IPS DF 6.9 (cell line): Measurements from ENCODE around the gene RBBP6.
"Not testable (repeated sequence)": the region's sequence is repeated elsewhere in the genome, so short reads cannot be mapped to it uniquely, and the experiment has no call there.

Experiments
- DNase-seq: peaks from one replicate; pipeline ENCODE4 v3.0.0-alpha.2; 2013; ENCODE audit warnings: low read depth, low spot score
- H3K27ac ChIP-seq: one replicate; pipeline ENCODE4 v1.5.1; 2013; ENCODE audit warnings: low read length, control low read depth
- H3K27me3 ChIP-seq: 2 replicates; pipeline ENCODE4 v1.6.1; 2013; ENCODE audit warnings: mild to moderate bottlenecking, low read length; ENCODE audit not compliant: control insufficient read depth, insufficient read depth
- H3K36me3 ChIP-seq: 2 replicates; pipeline ENCODE4 v1.6.1; 2013; ENCODE audit warnings: low read length; ENCODE audit not compliant: control insufficient read depth, insufficient read depth
- H3K4me1 ChIP-seq: 2 replicates; pipeline ENCODE4 v1.6.1; 2013; ENCODE audit warnings: low read length; ENCODE audit not compliant: control insufficient read depth, insufficient read depth
- H3K4me3 ChIP-seq: 2 replicates; pipeline ENCODE4 v1.5.1; 2013; ENCODE audit warnings: mild to moderate bottlenecking, low read length
- H3K9me3 ChIP-seq: 2 replicates; pipeline ENCODE4 v1.6.1; 2013; ENCODE audit warnings: low read length, inconsistent platforms; ENCODE audit not compliant: control insufficient read depth, insufficient read depth
- WGBS: extraction: QIAGEN DNeasy Blood & Tissue Kit; methylation state at CpG from one replicate; pipeline ENCODE4 v1.1.7; 2013; ENCODE audit warnings: mixed read lengths, missing lambda C conversion rate; ENCODE audit not compliant: insufficient read length, insufficient coverage; 5-methylcytosine and 5-hydroxymethylcytosine counted together

RBBP6 gene

DNA sequence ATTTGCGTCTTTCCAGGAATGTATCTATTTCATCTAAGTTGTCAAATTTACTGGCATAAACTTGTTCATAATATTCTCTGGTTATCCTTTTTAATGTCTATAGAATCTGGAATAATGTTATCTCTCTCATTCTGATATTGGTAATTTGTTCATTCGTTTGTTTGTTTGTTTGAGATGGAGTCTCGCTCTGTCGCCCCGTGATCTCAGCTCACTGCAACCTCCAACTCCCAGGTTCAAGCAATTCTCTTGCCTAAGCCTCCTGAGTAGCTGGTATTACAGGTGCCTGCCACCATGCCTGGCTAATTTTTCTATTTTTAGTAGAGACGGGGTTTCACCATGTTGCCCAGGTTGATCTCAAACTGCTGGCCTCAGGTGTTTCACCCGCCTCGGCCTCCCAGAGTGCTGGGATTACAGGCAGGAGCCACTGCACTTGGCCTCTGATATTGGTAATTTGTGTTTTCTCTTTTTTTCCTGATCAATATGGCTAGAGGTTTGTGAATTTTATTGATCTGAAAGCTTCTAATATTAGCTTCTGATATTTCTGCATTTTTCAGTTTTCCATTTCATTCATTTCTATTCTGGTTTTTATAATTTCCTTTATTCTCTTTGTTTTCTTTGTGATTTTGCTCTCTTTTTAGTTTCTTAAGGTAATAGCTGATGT lies 59.5 kb downstream of the RBBP6 start:
- no CpG with 5 or more reads among the region's 8 CpGs for WGBS
- Histone ChIP-seq H3K27ac (no peak overlapping the region), H3K36me3 (no peaks in the 10 kb centered on the region), H3K4me3 (no peak overlapping the region), H3K27me3 (no peaks in the 10 kb centered on the region), H3K4me1 (no peaks in the 10 kb centered on the region), H3K9me3 (no peaks in the 10 kb centered on the region)
- DNase-seq, result no peak

DNA sequence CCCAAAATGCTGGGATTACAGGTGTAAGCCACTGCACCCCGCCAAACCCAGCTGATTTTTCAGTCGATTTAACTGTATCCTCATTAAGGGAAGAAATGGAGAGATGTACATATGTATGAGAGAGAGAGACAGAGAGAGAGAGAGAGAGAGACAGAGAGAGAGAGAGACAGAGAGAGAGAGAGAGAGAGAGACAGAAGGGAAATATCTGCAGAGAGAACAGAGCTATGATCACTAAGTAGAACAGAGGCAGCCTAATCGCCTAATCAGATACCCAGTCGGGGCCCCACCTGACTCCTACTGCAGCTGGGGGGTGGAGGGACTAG lies 70.0 kb downstream of the RBBP6 start:
- no CpG with 5 or more reads among the region's 4 CpGs for WGBS

DNA sequence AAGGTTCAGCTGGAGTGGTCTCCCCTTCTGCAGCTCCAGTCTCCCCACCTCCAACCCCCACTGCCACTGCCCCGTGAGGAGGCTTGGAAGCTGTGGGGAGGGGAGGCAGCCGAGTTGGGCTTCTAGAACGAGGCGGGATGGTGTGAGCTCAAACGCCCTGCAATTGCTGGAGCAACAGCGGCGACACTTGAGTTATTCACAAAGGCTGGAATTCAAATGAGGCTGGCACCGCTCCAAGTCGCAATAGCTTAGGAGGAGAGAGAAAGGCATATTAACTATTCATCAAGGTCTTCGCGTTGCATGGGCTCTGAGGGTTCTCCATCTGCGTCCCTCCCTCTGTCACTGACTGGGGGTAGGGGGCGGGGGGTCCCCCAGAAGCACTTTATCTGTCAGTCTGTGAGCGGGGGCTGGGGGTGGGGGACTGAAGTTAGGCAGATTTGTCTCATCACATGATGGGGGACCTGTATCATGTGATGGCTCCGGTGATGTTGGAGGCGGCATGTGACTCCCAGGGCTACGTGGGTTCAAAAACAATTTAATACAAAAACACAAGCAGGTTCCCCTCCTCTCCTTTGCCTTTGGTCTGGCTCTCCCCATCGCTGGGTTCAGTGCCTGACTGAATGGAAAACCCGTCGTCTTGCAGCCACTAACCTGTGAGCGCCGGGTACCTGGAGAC lies 70.5 kb downstream of the RBBP6 start:
- Histone ChIP-seq H3K9me3 (no peaks in the 10 kb centered on the region), H3K27ac (no peak overlapping the region), H3K4me3 (peak overlapping the region; percentile 52; the same call in 1 of the 2 replicates), H3K36me3 (no peaks in the 10 kb centered on the region), H3K4me1 (no peaks in the 10 kb centered on the region), H3K27me3 (peaks cover 2% of the 10 kb centered on the region; the same call in 1 of the 2 replicates)
- no peak for DNase-seq
- no CpG with 5 or more reads among the region's 22 CpGs for WGBS

More for the DNA sequence above, 70.0 kb downstream of the RBBP6 start:
- no peaks in the 10 kb centered on the region for H3K4me1 ChIP-seq
- no peaks in the 10 kb centered on the region for H3K9me3 ChIP-seq
- H3K36me3 ChIP-seq, result no peaks in the 10 kb centered on the region
- peaks cover 2% of the 10 kb centered on the region; the same call in 1 of the 2 replicates for H3K27me3 ChIP-seq
- H3K27ac ChIP-seq, result no peak overlapping the region
- DNase-seq, result no peak
- H3K4me3 ChIP-seq, result peak overlapping the region; percentile 52; the same call in 1 of the 2 replicates

DNA sequence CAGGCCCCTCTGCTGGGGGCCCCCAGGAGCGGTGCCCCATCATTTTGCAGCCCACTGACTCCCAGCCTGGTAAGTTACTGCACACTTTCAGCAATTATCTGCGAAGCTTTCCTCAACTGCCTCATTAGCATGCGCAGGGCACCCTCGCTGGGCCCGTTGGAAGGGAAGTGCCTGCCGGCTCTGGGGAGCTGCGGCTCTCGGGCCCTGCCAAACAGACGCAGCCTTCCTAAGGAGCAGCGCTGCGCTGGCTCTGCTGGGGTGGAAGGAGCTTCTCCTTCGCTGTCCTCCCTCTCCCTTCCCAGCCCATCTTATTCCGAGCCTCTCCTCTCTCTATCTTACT lies 71.0 kb downstream of the RBBP6 start:
- Histone ChIP-seq H3K9me3 (no peaks in the 10 kb centered on the region), H3K4me1 (no peaks in the 10 kb centered on the region), H3K4me3 (peak overlapping the region; percentile 52; the same call in 1 of the 2 replicates), H3K27ac (no peak overlapping the region), H3K27me3 (peaks cover 2% of the 10 kb centered on the region; the same call in 1 of the 2 replicates), H3K36me3 (no peaks in the 10 kb centered on the region)
- 100% methylated on average over 1 of the region's 13 CpGs for WGBS
- no peak for DNase-seq

DNA sequence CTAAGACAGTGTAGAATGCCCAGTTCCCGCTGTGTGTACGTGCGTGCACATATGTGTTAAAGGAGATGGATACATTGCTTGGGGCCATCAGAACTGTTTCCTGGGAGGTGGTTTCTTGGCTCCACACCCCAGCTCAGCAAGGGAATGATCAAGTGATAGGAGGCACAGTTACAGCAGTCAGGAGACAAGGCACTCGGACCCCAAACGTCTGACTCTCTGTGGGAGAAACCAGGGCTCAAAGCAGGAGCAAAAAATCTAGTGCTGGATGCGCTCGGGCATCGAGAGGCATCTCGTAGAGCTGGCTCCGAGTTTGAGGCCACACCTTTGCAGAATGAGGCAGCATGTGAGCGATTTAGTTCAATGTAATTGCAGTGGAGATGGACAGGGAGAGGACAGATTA lies 71.9 kb downstream of the RBBP6 start:
- no CpG with 5 or more reads among the region's 11 CpGs for WGBS

DNA sequence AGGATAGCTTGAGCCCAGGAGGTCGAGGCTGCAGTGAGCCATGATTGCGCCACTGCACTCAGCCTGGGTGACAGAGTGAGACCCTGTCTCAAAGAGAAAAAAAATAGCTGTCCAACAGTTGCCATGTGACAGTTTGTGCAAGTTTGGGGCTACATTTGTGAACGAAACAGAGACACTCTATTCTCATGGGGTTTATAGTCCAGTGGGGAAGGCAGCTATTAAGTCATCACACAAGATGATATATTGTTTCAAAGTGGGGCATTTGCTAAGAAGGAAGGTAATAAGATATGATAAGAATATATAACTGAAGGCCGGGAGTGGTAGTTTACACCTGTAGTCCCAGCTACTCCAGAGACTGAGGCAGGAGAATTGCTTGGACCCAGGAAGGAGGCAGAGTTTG lies 73.3 kb downstream of the RBBP6 start:
- H3K27ac ChIP-seq, result no peak overlapping the region
- H3K36me3 ChIP-seq, result no peaks in the 10 kb centered on the region
- no CpG with 5 or more reads among the region's 4 CpGs for WGBS

More for the DNA sequence above, 71.9 kb downstream of the RBBP6 start:
- Histone ChIP-seq H3K27me3 (peaks cover 2% of the 10 kb centered on the region; the same call in 1 of the 2 replicates), H3K9me3 (no peaks in the 10 kb centered on the region), H3K4me1 (no peaks in the 10 kb centered on the region), H3K36me3 (no peaks in the 10 kb centered on the region), H3K4me3 (no peak overlapping the region), H3K27ac (no peak overlapping the region)
- DNase-seq, result no peak

DNA sequence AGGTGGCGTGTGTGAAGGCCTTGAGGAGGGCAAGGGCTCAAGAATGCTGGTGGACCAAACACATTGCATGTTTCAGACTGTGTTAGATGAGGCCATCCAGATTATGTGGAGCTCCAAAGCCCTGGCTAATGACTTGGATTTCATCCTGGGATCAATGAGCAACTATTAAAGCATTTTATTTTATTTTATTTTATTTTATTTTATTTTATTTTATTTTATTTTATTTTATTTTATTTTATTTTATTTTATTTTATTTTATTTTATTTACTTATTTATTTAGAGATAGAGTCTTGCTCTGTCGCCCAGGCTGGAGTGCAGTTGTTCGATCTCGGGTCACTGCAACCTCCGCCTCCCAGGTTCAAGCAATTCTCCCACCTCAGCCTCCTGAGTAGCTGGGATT lies 73.9 kb downstream of the RBBP6 start:
- not testable (repeated sequence) for H3K27me3 ChIP-seq

More for the DNA sequence above, 73.3 kb downstream of the RBBP6 start:
- DNase-seq, result no peak
- Histone ChIP-seq H3K9me3 (no peaks in the 10 kb centered on the region), H3K4me3 (no peak overlapping the region), H3K4me1 (no peaks in the 10 kb centered on the region), H3K27me3 (peaks cover 2% of the 10 kb centered on the region; the same call in 1 of the 2 replicates)

DNA sequence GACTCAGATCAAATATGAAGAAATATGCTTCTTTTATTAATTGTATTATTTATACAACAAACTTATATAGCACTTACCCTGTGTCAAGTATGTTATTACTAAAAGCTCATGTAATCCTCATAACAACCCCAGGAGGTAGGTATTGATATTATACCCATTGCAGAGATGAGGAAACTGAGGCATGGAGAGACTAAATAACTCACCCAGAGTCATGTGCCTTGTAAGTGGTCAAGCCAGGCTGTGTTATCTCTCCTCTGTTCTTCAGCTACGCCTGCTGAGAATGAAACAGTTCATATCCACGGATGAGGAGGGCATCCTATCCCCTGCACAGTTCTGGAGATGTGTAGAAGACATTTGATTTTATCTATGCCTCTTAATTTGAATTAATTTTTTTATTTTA lies 78.1 kb downstream of the RBBP6 start:
- no peak overlapping the region for H3K27ac ChIP-seq
- WGBS, result no CpG with 5 or more reads among the region's 2 CpGs
- H3K4me1 ChIP-seq, result no peaks in the 10 kb centered on the region
- no peaks in the 10 kb centered on the region for H3K27me3 ChIP-seq
- DNase-seq, result no peak
- no peak overlapping the region for H3K4me3 ChIP-seq
- H3K9me3 ChIP-seq, result no peaks in the 10 kb centered on the region
- H3K36me3 ChIP-seq, result no peaks in the 10 kb centered on the region

More for the DNA sequence above, 73.9 kb downstream of the RBBP6 start:
- not testable (repeated sequence) for H3K4me1 ChIP-seq, H3K36me3 ChIP-seq, H3K4me3 ChIP-seq, H3K9me3 ChIP-seq, H3K27ac ChIP-seq, DNase-seq
- no CpG with 5 or more reads among the region's 5 CpGs for WGBS
